Measurements from ENCODE around the gene MOSMO.

GRCh38 chr16:22013486-22013885 lies 5.6 kb downstream of the MOSMO start:
- TF ChIP-seq YY1 (IDR thresholded peaks at IDR 0.05; ENCODE audit: insufficient read depth, insufficient read length) (no peak), SUZ12 (IDR thresholded peaks at IDR 0.05; ENCODE audit: extremely low read depth, insufficient read depth, insufficient read length) (no peak), ZNF274 (IDR thresholded peaks at IDR 0.05; ENCODE audit: low read depth, low read length) (no peak)
